ENCODE measurements around the gene CPT1A.
A peak's percentile ranks its signal among the peaks of the same experiment; 100 is the strongest.
"Not testable (repeated sequence)": the region's sequence is repeated elsewhere in the genome, so short reads cannot be mapped to it uniquely, and the experiment has no call there.

CPT1A gene

GRCh38 chr11:68841718-68842426, at the start of gene CPT1A:
TSS of gene CPT1A (minus strand) at chr11:68841916. CDS start at chr11:68815474, 26,442 bp downstream.
- Histone ChIP-seq H3K36me3 (ENCODE audit: insufficient read depth) (no peaks in the 10 kb centered on the region), H4K20me1 (ENCODE audit: insufficient read depth) (no peaks in the 10 kb centered on the region), H3K4me3 (IDR thresholded peaks at IDR 0.05; ENCODE audit: insufficient read depth, low read depth, low read length) (no peak within 1 kb of the TSS), H3K79me2 (ENCODE audit: insufficient read depth, low read depth) (peaks cover 14% of the 10 kb centered on the region), H3K27me3 (ENCODE audit: insufficient read depth, low read depth) (no peaks in the 10 kb centered on the region), H2AFZ (ENCODE audit: low read depth) (peak within 1 kb of the TSS; percentile 85; the same call in 1 of the 2 replicates), H3K9ac (peak within 1 kb of the TSS; percentile 46), H3K4me2 (peak within 1 kb of the TSS; percentile 92), H3K27ac (peak within 1 kb of the TSS; percentile 63), H3K4me1 (ENCODE audit: low read depth, poor library complexity, severe bottlenecking) (peaks cover 42% of the 10 kb centered on the region)
- no peak for TF ChIP-seq CTCF (conservative IDR thresholded peaks at IDR 0.05; ENCODE audit: low read depth, low read length)

- Histone ChIP-seq H3K4me1 (ENCODE audit: low read depth, poor library complexity, severe bottlenecking) (no peaks in the 10 kb centered on the region), H3K27ac (no peak overlapping the region), H3K79me2 (ENCODE audit: insufficient read depth, low read depth) (no peaks in the 10 kb centered on the region), H3K4me2 (no peak overlapping the region), H3K36me3 (ENCODE audit: insufficient read depth) (no peaks in the 10 kb centered on the region; the same call in 1 of the 2 replicates), H3K27me3 (ENCODE audit: insufficient read depth, low read depth) (no peaks in the 10 kb centered on the region), H4K20me1 (ENCODE audit: insufficient read depth) (no peaks in the 10 kb centered on the region), H3K4me3 (IDR thresholded peaks at IDR 0.05; ENCODE audit: insufficient read depth, low read depth, low read length) (no peak overlapping the region), H3K9ac (no peak overlapping the region), H2AFZ (ENCODE audit: low read depth) (no peak overlapping the region)
- no peak for TF ChIP-seq CTCF (conservative IDR thresholded peaks at IDR 0.05; ENCODE audit: low read depth, low read length)
These were observed 48.9 kb upstream of the CPT1A start for GRCh38 chr11:68890490-68891231.

- H3K4me1 ChIP-seq (ENCODE audit: low read depth, poor library complexity, severe bottlenecking): no peaks in the 10 kb centered on the region
- TF ChIP-seq CTCF (conservative IDR thresholded peaks at IDR 0.05; ENCODE audit: low read depth, low read length): no peak
- no peak overlapping the region for H2AFZ ChIP-seq (ENCODE audit: low read depth)
- H3K27me3 ChIP-seq (ENCODE audit: insufficient read depth, low read depth): no peaks in the 10 kb centered on the region
- no peak overlapping the region for H3K4me2 ChIP-seq
- H3K36me3 ChIP-seq (ENCODE audit: insufficient read depth): no peaks in the 10 kb centered on the region; the same call in 1 of the 2 replicates
- no peaks in the 10 kb centered on the region for H3K79me2 ChIP-seq (ENCODE audit: insufficient read depth, low read depth)
- H4K20me1 ChIP-seq (ENCODE audit: insufficient read depth): no peaks in the 10 kb centered on the region
- H3K27ac ChIP-seq: no peak overlapping the region
- H3K4me3 ChIP-seq (IDR thresholded peaks at IDR 0.05; ENCODE audit: insufficient read depth, low read depth, low read length): no peak overlapping the region
- no peak overlapping the region for H3K9ac ChIP-seq
These were observed 48.3 kb upstream of the CPT1A start for GRCh38 chr11:68889948-68890446.

- H2AFZ ChIP-seq (ENCODE audit: low read depth); H4K20me1 ChIP-seq (ENCODE audit: insufficient read depth); H3K4me3 ChIP-seq (IDR thresholded peaks at IDR 0.05; ENCODE audit: insufficient read depth, low read depth, low read length); H3K27ac ChIP-seq; H3K36me3 ChIP-seq (ENCODE audit: insufficient read depth); H3K79me2 ChIP-seq (ENCODE audit: insufficient read depth, low read depth); H3K9ac ChIP-seq; H3K4me2 ChIP-seq; H3K27me3 ChIP-seq (ENCODE audit: insufficient read depth, low read depth); H3K4me1 ChIP-seq (ENCODE audit: low read depth, poor library complexity, severe bottlenecking): not testable (repeated sequence)
These were observed 43.1 kb upstream of the CPT1A start for GRCh38 chr11:68884827-68885226.
